Duodenal mucosa (tissue), 2 donors: Measurements from ENCODE around the gene GBX2.

Experiments
- H3K27ac ChIP-seq: one replicate; pipeline ENCODE4 v1.7.0; 2013; ENCODE audit warnings: low read depth, low read length
- H3K27me3 ChIP-seq, 2 donors: one replicate each; pipeline ENCODE4 v1.7.0; 2013; ENCODE audit warnings: low read length in 2 of 2, control low read depth in 1 of 2; ENCODE audit not compliant: insufficient read depth in 2 of 2, control insufficient read depth in 1 of 2
- H3K36me3 ChIP-seq, 2 donors: one replicate each; pipeline ENCODE4 v1.7.0; 2013; ENCODE audit warnings: low read length in 2 of 2, control low read depth in 1 of 2; ENCODE audit not compliant: insufficient read depth in 2 of 2, control insufficient read depth in 1 of 2
- H3K4me1 ChIP-seq, 2 donors: one replicate each; pipeline ENCODE4 v1.7.0; 2013; ENCODE audit warnings: low read length in 2 of 2, control low read depth in 1 of 2; ENCODE audit not compliant: insufficient read depth in 2 of 2, control insufficient read depth in 1 of 2
- H3K4me3 ChIP-seq, 2 donors: one replicate each; pipeline ENCODE4 v1.7.0; 2013; ENCODE audit warnings: low read length in 2 of 2, low read depth in 1 of 2
- H3K9ac ChIP-seq, 2 donors: one replicate each; pipeline ENCODE4 v1.7.0; 2013; ENCODE audit warnings: low read length in 2 of 2, low read depth in 1 of 2
- H3K9me3 ChIP-seq, 2 donors: one replicate each; pipeline ENCODE4 v1.7.0; 2013; ENCODE audit warnings: low read length in 2 of 2, control low read depth in 1 of 2; ENCODE audit not compliant: control insufficient read depth in 1 of 2

The GBX2 gene

GRCh38 chr2:236119476-236119875, 48.7 kb downstream of the GBX2 start:
- H3K4me3 ChIP-seq: no peak overlapping the region
- peaks cover 8 to 16% of the 10 kb centered on the region in 2 donors for H3K36me3 ChIP-seq
- H3K27ac ChIP-seq: no peak overlapping the region
- H3K9me3 ChIP-seq: no peaks in the 10 kb centered on the region
- no peak overlapping the region for H3K9ac ChIP-seq
- no peaks in the 10 kb centered on the region for H3K4me1 ChIP-seq
- H3K27me3 ChIP-seq: no peaks in the 10 kb centered on the region

GRCh38 chr2:236119003-236119402, 49.2 kb downstream of the GBX2 start:
- no peak overlapping the region for H3K9ac ChIP-seq
- peaks cover 8 to 15% of the 10 kb centered on the region in 2 donors for H3K36me3 ChIP-seq
- no peak overlapping the region for H3K27ac ChIP-seq
- no peaks in the 10 kb centered on the region for H3K4me1 ChIP-seq
- no peaks in the 10 kb centered on the region for H3K27me3 ChIP-seq
- no peaks in the 10 kb centered on the region for H3K9me3 ChIP-seq
- H3K4me3 ChIP-seq: no peak overlapping the region

GRCh38 chr2:236117861-236118269, 50.3 kb downstream of the GBX2 start:
- Histone ChIP-seq H3K4me1 (no peaks in the 10 kb centered on the region), H3K27ac (no peak overlapping the region), H3K36me3 (peaks cover 8 to 14% of the 10 kb centered on the region in 2 donors), H3K9me3 (no peaks in the 10 kb centered on the region), H3K9ac (no peak overlapping the region), H3K27me3 (no peaks in the 10 kb centered on the region), H3K4me3 (no peak overlapping the region)

GRCh38 chr2:236117401-236117800, 50.8 kb downstream of the GBX2 start:
- no peak overlapping the region for H3K9ac ChIP-seq
- no peaks in the 10 kb centered on the region for H3K27me3 ChIP-seq
- no peaks in the 10 kb centered on the region for H3K9me3 ChIP-seq
- no peak overlapping the region for H3K27ac ChIP-seq
- peaks cover 8 to 12% of the 10 kb centered on the region in 2 donors for H3K36me3 ChIP-seq
- H3K4me3 ChIP-seq: no peak overlapping the region
- no peaks in the 10 kb centered on the region for H3K4me1 ChIP-seq
